ENCODE measurements around the gene PRR15L.
"Not testable (repeated sequence)": the region's sequence is repeated elsewhere in the genome, so short reads cannot be mapped to it uniquely, and the experiment has no call there.

The PRR15L gene

DNA sequence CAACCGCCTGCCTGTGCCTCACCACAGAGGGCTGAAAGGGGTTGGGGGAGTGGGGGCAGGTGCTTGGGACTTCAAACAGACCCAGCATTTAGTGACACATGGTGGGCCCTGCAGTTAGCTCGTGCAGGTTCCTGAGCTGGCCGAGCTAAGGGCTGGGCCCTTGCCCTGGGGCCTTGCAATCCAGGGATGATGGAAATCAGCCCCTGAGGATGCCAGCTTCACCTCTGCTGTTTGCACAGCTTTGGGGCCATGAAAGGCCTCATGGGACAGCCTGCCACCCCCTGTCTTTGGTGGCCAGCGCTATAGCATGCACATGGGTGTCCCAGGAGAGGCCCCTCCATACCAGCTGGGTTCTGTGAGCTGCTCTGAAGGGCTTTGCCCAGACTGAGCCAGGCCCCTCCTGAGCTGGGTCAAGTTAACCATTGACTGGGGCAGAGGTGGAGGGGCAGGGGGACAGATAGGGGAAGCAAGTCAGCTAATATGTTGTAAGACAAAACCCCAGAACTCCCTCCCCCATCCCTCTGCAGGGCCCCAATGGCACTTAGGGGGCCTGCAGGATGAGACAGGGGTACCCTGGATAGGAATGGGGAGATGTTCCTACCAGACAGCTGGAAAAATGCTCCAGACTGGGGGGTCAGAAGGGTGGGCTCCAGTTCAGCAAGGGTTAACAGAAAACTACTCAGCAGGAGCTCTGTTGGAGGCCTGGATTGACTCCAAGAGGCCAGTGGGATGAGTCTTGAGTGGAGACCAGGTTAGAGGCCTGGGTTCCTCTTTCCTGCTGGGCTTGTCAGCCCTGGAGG, 692 bp downstream of the PRR15L start:
- DNase-seq = no peak

GRCh38 chr17:47955497-47956461, 1.9 kb downstream of the PRR15L start:
- DNase-seq = peak; percentile 39

DNA sequence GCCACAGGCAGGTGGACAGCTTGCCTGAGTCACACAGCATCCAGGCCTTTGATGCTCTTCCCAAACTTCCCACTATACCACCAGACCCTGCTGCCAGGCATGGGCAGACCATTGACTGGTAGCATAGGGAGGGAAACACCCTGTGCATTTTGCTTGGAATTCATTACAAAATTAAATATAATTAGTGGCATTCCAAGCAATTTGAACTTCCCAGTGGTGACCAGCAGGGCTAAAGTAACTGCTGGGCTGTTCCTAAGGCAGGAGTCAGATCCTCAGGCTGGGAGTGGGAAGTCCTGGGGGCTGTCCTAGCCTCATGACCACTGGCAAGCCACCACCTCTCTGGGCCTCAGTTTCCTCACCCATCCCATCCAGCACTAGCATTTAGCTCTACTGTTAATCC, 3.8 kb downstream of the PRR15L start:
- no peak for DNase-seq

DNA sequence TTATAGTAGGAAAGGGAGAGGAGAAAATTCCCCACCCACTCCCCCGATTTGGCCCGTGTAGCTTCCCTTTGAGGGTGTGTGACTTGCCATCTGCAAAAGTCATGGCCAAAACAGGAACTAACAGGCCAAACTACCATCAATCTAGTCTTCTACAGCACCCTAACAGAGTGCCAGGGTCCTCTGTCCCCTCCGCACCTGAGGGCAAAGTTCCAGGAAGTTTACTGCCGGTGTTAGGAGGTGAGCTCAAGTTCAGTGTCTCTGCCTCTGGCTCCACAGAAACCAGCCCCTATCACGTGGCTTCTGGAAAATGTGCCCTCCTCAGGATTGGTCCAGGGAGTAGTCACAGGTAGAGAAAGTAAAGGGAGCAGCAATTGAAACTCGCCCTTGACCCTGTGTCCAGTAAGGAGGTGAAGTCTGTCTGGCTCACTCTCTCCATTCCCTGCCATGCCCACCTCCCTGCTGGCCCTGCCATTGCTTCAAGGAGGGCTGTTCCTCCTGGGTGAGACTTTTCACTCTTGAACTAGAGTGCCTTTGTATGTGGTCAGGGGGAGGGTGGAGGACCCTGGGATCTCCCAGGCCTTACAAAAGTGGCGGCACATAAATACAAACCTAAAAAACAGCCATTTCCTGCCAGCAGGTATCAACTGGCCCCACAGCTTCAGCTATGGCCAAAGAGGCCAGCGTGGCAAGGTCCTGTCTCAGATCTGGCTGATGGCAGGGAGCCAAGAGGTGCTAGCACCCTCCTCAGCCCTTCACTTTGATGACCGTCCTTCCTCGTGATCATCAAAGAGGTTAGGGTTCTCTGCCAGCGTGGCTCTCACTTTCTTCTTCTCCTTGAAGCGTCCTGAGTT, 5.3 kb downstream of the PRR15L start:
- no peak for DNase-seq

DNA sequence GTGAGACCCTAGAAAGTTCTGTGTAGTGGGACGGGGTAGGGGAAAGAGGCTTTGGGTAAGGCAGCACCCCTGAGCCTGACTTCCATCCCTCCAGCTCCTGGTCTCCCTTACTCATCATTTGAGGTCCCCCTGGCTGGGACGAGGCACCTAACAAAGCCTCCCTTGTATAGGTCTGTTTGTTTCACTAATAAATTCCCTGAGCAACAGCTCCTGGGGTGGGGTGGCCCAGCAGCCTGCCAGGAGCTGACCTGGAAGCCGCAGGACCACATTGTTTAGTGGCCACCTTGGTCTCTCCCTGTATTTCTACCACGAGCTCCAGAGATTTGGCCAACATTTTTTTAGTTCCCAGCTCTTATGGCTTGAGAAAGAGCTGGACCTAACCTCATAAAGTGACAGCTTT, 7.2 kb downstream of the PRR15L start:
- DNase-seq = no peak

DNA sequence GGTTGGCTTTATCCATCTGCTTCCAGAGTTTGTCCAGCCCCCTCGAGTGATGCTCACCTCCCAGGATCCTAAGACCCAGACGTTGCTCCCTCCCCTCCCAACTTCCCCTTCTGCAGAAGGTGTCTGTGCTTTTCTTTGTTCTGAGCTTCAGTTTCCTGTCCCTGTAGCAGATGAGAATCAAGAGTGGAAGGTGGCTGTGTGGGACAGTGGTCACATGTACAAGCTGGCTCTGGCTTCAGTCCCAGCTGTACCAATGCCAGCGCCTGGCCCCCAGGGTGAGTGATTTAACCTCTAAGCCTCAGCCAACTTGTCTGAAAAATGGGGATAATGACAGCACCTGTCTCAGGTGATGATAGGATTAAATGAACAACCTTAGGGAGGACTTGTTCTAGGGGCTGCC, 7.7 kb downstream of the PRR15L start:
- DNase-seq = no peak

DNA sequence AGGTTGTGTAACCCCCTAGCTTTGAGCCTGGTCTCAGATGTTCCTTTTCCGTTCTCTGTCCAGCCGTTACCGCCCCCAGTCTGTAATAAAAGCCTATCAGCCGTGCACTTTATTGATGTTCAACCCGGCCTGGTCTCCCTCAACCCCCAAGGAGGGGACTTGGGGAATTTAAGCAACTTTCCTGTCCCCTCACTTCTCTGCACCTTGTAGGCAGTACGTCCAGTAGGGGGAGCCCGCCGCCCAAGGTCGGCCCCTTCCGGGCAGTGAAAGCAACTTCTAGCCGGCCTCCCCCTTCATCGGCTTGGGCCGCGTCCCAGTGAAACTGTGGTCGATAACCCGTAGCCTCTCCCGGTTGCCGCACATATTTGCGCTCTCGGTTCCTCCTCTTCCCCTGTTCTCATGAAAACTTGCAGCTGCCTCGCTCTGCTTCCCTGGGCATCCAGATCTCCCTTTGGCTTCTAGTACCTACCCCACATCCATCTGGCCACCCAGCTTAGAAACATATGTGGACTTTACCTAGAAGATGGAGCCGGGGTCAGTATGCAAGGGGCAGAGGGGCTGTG, 8.4 kb downstream of the PRR15L start:
- peak; percentile 73 for DNase-seq

DNA sequence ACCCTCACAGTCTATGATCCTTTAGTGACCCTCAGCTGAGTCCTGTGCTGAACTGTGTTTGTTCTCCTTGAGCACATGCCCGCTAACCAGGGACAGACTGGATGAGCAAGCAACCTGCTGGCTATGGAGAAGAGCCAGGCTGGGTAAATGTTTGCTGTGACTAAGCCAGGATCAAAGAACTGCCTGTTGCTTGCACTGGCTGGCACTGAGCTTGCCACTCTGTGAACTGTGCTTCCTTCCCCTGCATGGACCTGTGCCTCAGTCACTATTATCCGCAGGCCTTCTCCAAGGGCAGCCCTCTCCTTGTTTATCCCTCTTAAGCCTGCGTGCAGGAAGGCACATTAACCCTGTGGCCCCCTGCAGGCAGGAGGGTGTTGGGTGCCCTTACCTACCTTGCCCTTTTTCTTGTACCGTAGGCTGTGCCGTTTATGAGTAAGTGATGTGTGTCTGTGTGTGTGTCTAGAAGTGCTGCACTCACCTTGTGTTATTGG, 8.9 kb downstream of the PRR15L start:
- DNase-seq = no peak

DNA sequence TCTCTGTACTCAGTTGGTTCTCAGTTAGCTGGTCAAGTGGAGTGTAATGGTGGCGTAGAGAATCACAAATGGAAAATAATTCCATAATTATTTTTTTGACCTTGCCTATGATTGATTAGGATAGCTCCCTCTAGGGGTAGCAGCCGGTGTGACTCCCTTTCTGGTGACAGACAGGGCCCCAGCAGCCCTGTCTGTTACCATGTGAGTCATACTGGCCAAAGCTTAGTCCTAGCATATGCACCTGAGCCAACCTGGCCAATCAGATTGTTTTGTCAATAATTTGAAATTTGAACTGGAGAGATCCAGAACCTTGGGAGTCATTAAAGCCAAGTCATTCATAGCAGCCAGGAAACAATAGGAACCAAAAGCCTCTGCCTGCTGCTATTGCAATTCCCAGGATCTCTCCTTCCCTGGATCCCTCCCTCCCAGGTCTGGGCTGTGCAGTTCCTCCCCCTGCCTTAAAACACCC, 10.7 kb downstream of the PRR15L start:
- peak; percentile 38 for DNase-seq

- no peak for DNase-seq
Measured at GRCh38 chr17:47946516-47946915, 11.2 kb downstream of the PRR15L start.

DNA sequence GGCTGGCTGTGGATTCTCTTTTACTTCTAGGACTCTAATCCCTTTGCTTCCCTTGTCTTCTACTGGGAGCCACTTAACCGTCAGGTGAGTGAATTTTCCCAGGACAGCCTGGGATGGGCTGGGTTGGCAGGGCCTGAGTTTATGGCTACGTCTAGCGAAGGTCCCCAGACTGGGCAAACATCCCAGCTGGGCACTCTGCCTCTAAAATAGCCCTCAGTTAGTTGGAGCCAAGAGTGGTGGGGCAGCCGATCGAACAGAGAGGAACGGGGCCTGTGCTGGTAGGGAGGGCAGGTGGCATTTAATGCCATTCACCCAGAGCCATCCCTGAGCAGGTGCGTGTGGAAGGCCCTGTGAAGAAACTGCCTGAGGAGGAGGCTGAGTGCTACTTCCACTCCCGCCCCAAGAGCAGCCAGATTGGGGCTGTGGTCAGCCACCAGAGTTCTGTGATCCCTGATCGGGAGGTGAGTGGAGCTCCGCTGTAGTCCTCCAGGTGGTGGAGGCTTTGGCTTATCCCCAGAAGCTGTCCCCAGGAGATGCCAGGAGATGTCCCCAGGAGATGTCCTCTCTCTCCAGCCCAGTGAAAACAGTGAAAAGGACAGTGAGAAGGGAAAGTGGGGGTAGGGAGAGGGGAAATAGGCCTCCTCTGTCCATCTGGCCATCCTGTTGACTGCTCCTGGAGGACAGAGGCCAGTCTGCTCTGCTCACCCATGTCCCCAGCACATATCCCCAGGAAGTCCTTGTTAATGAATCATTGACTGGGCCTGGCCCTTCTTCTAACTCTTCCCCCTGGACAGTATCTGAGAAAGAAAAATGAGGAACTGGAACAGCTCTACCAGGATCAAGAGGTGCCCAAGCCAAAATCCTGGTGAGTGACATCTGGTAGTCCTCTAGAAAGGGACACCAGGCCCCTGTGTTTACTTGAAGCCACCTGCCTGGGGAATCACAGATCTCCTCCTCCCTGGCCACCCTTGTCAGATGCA, 11.9 kb downstream of the PRR15L start:
- DNase-seq = no peak

DNA sequence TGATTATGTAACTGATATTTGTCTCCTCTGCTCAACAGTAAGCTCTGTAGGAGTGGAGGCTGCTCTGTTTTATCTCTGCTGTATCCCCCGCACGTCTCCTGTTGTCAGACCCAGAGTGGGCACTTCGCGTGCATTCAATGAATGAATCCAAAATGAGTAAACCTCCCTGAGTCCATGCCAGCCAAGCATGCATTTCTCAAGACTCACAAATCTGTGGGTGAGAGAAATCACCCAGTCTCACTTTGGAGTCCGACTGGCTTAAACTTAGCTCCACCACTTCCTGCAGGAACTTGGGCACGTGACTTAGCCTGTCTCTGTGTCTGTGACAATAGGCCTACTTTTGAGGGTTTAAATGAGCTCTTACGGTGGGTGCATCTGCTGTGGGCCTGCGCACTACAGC, 12.6 kb downstream of the PRR15L start:
- DNase-seq = no peak

DNA sequence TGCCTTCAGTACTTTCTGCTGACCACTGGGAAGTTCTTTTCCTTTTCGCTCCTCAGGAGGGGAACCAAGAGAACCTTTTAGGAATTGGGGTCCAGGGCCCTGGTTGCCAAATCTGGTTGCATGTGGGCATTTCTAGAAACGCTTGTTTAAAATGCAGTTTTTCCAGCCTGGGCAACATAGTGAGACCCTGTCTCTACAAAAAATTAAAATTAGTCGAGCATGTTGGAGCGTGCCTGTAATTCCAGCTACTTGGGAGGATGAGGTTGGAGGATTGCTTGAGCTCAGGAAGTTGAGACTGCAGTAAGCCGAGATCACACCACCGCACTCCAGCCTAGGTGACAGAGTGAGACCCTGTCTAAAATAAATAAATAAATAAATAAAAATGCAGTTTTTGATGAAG, 15.1 kb downstream of the PRR15L start:
- DNase-seq = no peak

- no peak for DNase-seq
Measured at GRCh38 chr17:47942096-47942510, 15.6 kb downstream of the PRR15L start.

GRCh38 chr17:47941246-47942095, 16.2 kb downstream of the PRR15L start, which contains the start of gene PNPO:
PNPO (plus strand) TSS chr17:47941571; CDS start chr17:47941676, 105 bp downstream.
- DNase-seq = peak; percentile 91

GRCh38 chr17:47937941-47938340, 19.7 kb downstream of the PRR15L start:
- DNase-seq = no peak

DNA sequence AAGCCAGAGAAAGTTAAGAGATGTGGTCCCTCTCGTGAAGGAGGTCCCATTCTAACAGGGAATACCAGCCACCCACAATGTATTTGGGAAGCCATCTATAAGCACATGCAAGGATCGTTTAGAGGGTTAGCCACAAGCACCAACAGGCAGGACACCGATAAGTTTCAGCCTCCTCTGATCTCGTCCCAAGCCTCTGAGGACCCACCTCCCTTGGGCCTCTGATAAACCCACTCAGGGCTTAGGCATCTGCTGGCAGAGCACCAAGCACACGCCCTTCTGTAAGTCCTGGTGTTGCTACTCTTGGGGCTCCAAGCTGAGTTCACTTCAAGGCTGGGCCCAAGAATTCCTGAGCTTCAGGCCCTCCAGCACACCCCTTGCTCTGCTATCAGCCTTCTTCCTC, 21.7 kb downstream of the PRR15L start:
- DNase-seq = no peak

GRCh38 chr17:47935468-47935867, 22.2 kb downstream of the PRR15L start:
- not testable (repeated sequence) for DNase-seq

DNA sequence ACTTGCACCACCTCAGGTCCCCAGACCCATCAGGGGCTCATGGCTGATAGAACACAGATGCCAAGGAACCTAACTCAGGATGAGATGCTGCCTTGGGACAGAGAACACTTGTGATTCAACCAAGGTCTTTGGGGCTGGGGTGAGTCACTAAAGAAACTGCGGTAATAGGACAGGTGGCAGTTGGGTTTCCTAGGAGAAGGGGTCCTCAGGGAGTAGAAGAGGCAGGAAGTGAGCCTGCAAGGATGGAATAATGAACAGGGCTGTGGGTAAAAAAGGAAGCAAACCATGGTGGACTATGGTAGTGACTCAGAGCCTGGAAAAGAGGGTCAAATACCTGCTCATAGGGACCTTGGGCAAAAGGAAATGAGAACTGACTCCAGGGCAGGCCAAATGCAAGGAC, 22.8 kb downstream of the PRR15L start:
- no peak for DNase-seq

DNA sequence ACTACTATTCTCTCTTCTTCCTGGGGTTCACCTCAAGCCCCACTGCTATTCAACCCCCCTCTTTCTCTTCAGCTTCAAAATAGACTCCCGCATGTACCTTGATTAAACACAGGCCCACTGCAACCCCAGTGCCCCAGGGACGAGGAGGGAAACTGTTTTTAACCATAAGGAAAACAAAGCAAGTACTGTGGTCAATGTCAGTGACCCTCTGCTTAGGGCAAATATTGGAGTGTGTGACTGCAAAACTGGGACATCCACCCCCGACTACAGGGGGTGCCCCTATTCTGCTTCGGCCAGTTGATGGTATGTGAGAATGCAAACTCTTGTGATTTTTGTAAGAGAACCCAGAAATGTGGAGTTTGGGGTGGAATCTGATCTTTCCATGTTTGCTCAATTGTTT, 25.8 kb downstream of the PRR15L start:
- no peak for DNase-seq

All from NCI-H1105 (cell line).